Upper lobe of left lung (tissue), 6 donors: ENCODE data around the gene PRSS12. TPM values are rescaled to one million over a fixed set of nuclear protein-coding genes. Genes with fewer than 3 reads are reported as not detected.

ENCODE experiments used
- ATAC-seq, 2 donors: fragments of 200-7000 bp; cut with Tn5 transposase; one replicate each; pipeline ENCODE4 v1.9.1; 2022; ENCODE audit warnings: mild to moderate bottlenecking in 2 of 2, moderate library complexity in 2 of 2; ENCODE audit not compliant: low FRiP score in 2 of 2
- DNase-seq, 2 donors: peaks; one replicate each; pipeline ENCODE4 v3.0.0-alpha.2; 2019 to 2020
- H3K27ac ChIP-seq, 4 donors: fragments of 200-600 bp; sonication (generic); one replicate each; pipeline ENCODE4 v1.5.1; 2016 to 2019
- H3K27me3 ChIP-seq, 4 donors: fragments of 200-600 bp; sonication (generic); one replicate each; pipeline ENCODE4 v1.5.1; 2017 to 2019
- H3K36me3 ChIP-seq, 4 donors: fragments of 200-600 bp; sonication (generic); one replicate each; pipeline ENCODE4 v1.5.1; 2016 to 2019
- H3K4me1 ChIP-seq, 4 donors: fragments of 200-600 bp; sonication (generic); one replicate each; pipeline ENCODE4 v1.5.1; 2018 to 2019
- H3K4me3 ChIP-seq, 4 donors: fragments of 200-600 bp; sonication (generic); one replicate each; pipeline ENCODE4 v1.5.1; 2017 to 2019; ENCODE audit warnings: mild to moderate bottlenecking in 2 of 4, moderate library complexity in 1 of 4
- H3K9me3 ChIP-seq, 4 donors: fragments of 200-600 bp; sonication (generic); one replicate each; pipeline ENCODE4 v1.5.1; 2018 to 2019
- CTCF ChIP-seq, 6 experiments: fragments of 450-650 bp in 4 of 6; fragments of 200-600 bp in 2 of 6; sonication (generic) in 2 of 6; IDR thresholded peaks; one replicate each; pipeline ENCODE4 v1.5.1; 2016 to 2019; ENCODE audit warnings: antibody characterized with exemption in 6 of 6
- EP300 ChIP-seq, 4 donors: sonication (generic); formaldehyde crosslinking; IDR thresholded peaks; one replicate each; pipeline ENCODE4 v1.5.1; 2017; ENCODE audit warnings: antibody characterized with exemption in 4 of 4, control low read depth in 2 of 4
- POLR2A ChIP-seq, 4 donors: fragments of 450-650 bp; IDR thresholded peaks; one replicate each; pipeline ENCODE4 v1.5.1; 2016 to 2017; ENCODE audit warnings: antibody characterized with exemption in 4 of 4, mild to moderate bottlenecking in 2 of 4
- POLR2AphosphoS5 ChIP-seq, 2 donors: sonication (generic); formaldehyde crosslinking; IDR thresholded peaks; one replicate each; pipeline ENCODE4 v1.5.1; 2017; ENCODE audit warnings: antibody characterized with exemption in 2 of 2
- WGBS, 2 donors: methylation state at CpG; one replicate each; pipeline ENCODE4 v1.1.5; 2017 to 2018; 5-methylcytosine and 5-hydroxymethylcytosine counted together
- total RNA-seq, 6 donors: library from RNA; depleted of rRNA in 4 of 6; stranded (reverse); fragments of >200 nt in 4 of 6; gene quantifications; one replicate each; pipeline versions ENCODE4 v1.1.0 to v1.2.1, GENCODE V29; 2016 to 2021
- donor health status: DM: no; HTN: no; CAD: no; lungs with moderate emphysema.
- donor health status: DM: no; HTN: yes; CAD: no; lungs with severe emphysema.

PRSS12 gene
- total RNA-seq, 6 donors from 2014 or later = 6.8 to 27.2 (median 10.0) TPM

DNA sequence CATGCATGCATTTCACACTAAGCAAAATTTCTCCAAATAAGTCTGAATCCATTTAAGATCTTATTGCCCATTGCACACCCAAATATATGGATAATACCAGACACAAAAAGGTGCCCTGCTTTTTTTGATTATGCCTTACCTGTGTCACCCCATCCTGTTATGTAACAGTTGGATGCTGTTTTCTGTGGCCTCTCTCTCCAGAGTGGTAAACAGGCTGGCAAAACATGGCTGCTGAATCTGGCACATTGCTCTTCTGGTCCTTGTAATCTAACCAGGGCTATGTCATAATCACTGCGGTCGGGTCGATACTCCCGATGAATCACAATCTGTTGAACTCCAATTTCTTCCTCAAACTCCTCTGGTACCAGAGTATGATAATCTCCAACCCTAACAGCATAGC lies 70.1 kb downstream of the PRSS12 start:
- ATAC-seq (no peak), DNase-seq (no peak)
- Histone ChIP-seq H3K27me3 (no peaks in the 10 kb centered on the region), H3K27ac (peak overlapping the region in 1 of 4 donors; percentile 1), H3K4me3 (no peak overlapping the region), H3K36me3 (peaks cover 0 to 14% (median 0%) of the 10 kb centered on the region in 4 donors), H3K4me1 (peaks cover 20 to 35% (median 26%) of the 10 kb centered on the region in 4 donors), H3K9me3 (no peaks in the 10 kb centered on the region)
- TF ChIP-seq POLR2A (IDR thresholded peaks at IDR 0.05) (no peak), EP300 (IDR thresholded peaks at IDR 0.05) (no peak), CTCF (IDR thresholded peaks at IDR 0.05) (no peak), POLR2AphosphoS5 (IDR thresholded peaks at IDR 0.05) (no peak)
- WGBS, 2 donors = 48 to 67% methylated on average over 4 of the region's 4 CpGs

DNA sequence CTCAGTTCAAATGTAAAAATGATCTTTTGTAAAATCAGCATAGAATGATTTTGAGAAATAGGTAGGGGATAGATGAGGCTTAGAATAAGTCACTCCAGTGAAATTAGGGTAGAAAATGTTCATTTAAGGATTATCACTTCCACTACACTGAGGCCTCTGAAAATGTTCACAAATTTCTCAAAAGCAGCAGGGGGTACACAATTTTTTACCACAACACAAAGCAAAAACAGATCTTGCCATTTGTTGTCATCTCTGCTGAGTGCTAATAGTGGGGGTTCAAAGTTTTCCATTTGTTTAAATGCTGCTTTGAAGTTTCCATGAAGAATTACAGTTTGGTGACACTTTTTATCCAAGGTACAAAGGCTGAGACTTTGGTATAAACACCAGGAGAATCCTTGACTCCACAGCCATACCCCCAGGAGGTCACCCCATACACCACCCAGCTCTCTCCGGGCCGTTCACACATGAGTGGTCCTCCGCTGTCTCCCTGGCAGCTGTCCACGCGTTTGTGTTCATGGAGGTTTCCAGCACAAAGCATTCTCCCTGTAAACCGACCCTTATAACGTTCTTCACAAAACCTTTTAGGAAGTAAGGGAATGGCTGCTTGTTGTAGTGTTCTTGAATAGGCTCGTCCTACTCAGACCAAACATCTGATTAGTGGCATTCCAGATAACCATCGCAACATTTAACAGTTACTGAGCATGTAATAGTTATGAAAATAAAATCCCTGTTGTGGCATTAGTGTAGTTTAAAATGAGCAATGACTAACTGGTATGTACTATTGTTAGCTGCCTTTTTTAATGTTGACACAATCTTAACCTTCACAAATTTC lies 71.0 kb downstream of the PRSS12 start:
- 43 to 49% methylated on average over 9 of the region's 9 CpGs for WGBS, 2 donors
- H3K36me3 ChIP-seq = peaks cover 0 to 14% (median 0%) of the 10 kb centered on the region in 4 donors
- ATAC-seq (no peak), DNase-seq (no peak)
- TF ChIP-seq POLR2A (IDR thresholded peaks at IDR 0.05) = no peak
- no peak for TF ChIP-seq CTCF (IDR thresholded peaks at IDR 0.05)
- TF ChIP-seq EP300 (IDR thresholded peaks at IDR 0.05) = no peak
- TF ChIP-seq POLR2AphosphoS5 (IDR thresholded peaks at IDR 0.05) = no peak
- H3K9me3 ChIP-seq = no peaks in the 10 kb centered on the region
- no peaks in the 10 kb centered on the region for H3K27me3 ChIP-seq
- H3K4me3 ChIP-seq = no peak overlapping the region
- peaks cover 20 to 35% (median 26%) of the 10 kb centered on the region in 4 donors for H3K4me1 ChIP-seq
- no peak overlapping the region for H3K27ac ChIP-seq

DNA sequence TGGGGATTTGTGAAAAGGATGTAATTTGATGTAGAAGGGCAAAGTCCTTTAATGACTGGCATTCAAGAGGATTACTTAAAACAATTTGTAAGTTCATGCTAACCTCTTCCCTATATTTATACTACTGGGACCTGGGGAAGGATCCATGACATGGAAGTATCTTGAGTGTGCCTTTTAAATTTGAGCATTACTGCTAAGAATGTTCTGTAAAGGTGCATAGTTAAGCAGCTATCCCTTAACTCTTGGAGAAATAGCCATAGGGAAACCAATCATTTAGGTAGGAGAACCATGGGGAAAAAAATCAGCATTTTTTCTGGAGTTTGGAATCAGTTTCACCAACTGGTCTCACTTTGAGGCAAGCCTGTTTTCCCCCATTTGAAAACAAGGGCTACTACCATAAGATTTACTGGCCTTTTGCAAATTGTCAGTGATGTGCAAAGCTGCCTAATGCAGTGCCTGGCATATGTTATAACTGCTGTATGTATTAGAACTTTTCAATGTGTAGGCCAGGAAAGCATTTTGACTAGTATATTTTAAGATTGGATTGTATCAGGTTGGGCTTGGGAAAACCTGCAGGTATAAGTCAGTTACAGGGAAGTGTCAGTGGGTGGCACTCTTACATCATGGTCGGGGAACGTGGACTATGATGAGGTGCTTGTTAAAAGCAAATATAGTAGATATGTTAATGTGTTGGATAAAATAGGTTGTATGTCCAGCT lies 72.1 kb downstream of the PRSS12 start:
- H3K9me3 ChIP-seq = no peaks in the 10 kb centered on the region
- WGBS, 2 donors = 6 to 14% methylated on average over 2 of the region's 2 CpGs
- H3K27me3 ChIP-seq = no peaks in the 10 kb centered on the region
- H3K27ac ChIP-seq = peak overlapping the region in 1 of 4 donors; percentile 13
- TF ChIP-seq POLR2AphosphoS5 (IDR thresholded peaks at IDR 0.05) (no peak), CTCF (IDR thresholded peaks at IDR 0.05) (peak in 5 of 6 experiments; percentile 18 to 54 (median 47))
- H3K36me3 ChIP-seq = peaks cover 0 to 14% (median 0%) of the 10 kb centered on the region in 4 donors
- peaks cover 20 to 35% (median 26%) of the 10 kb centered on the region in 4 donors for H3K4me1 ChIP-seq
- ATAC-seq (peak; percentile 53 to 61), DNase-seq (peak in 1 of 2 donors; percentile 76)
- peak overlapping the region in 1 of 4 donors; percentile 76 for H3K4me3 ChIP-seq

- Histone ChIP-seq H3K27ac (peak overlapping the region in 3 of 4 donors; percentile 91 to 93 (median 92)), H3K4me1 (peaks cover 20 to 35% (median 26%) of the 10 kb centered on the region in 4 donors), H3K27me3 (no peaks in the 10 kb centered on the region), H3K4me3 (peak overlapping the region in 3 of 4 donors; percentile 67 to 80 (median 76)), H3K9me3 (no peaks in the 10 kb centered on the region), H3K36me3 (peaks cover 0 to 14% (median 0%) of the 10 kb centered on the region in 4 donors)
- TF ChIP-seq POLR2AphosphoS5 (IDR thresholded peaks at IDR 0.05) (no peak), EP300 (IDR thresholded peaks at IDR 0.05) (no peak), POLR2A (IDR thresholded peaks at IDR 0.05) (no peak), CTCF (IDR thresholded peaks at IDR 0.05) (no peak)
- WGBS, 2 donors = 25 to 29% methylated on average over 2 of the region's 2 CpGs
- DNase-seq = no peak
- no peak for ATAC-seq
Measured at GRCh38 chr4:118279920-118280432, 72.8 kb downstream of the PRSS12 start.
